Bronchial epithelial cell (primary cell): ENCODE measurements around the gene MAPK6. TPM values are rescaled to one million over a fixed set of nuclear protein-coding genes. Genes with fewer than 3 reads are reported as not detected.

Experiments used
- DNase-seq: peaks from one replicate; pipeline ENCODE4 v3.0.0-alpha.2; 2010; ENCODE audit warnings: low read depth
- FAIRE-seq: peaks from 2 replicates; lab custom pipeline; 2011; peaks lifted over from hg19 to GRCh38; lab: Jason Lieb, UNC
- H3K27me3 ChIP-seq: 2 replicates; pipeline ENCODE4 v1.5.1; 2011; ENCODE audit warnings: low read length; ENCODE audit not compliant: control insufficient read depth, insufficient read depth
- H3K36me3 ChIP-seq: 2 replicates; pipeline ENCODE4 v1.5.1; 2011; ENCODE audit warnings: low read length; ENCODE audit not compliant: control insufficient read depth, insufficient read depth
- H3K4me3 ChIP-seq: 2 replicates; pipeline ENCODE4 v1.5.1; 2011; ENCODE audit warnings: mild to moderate bottlenecking, low read depth, low read length, control low read depth
- total RNA-seq: library from RNA; depleted of rRNA; stranded (reverse); fragments of >200 nt; gene quantifications from 2 replicates; pipeline ENCODE4 v1.2.1, GENCODE V29; 2014
- TF ChIP-seq, protein P1 (sequence below): IDR thresholded peaks from 2 replicates; pipeline ENCODE4 v1.5.1; 2011; ENCODE audit warnings: mild to moderate bottlenecking, moderate library complexity, low read length, control low read depth, inconsistent platforms; ENCODE audit not compliant: insufficient read depth, severe bottlenecking

MAPK6 gene
- total RNA-seq, 1 donor from 2014 or later = 156 TPM

DNA sequence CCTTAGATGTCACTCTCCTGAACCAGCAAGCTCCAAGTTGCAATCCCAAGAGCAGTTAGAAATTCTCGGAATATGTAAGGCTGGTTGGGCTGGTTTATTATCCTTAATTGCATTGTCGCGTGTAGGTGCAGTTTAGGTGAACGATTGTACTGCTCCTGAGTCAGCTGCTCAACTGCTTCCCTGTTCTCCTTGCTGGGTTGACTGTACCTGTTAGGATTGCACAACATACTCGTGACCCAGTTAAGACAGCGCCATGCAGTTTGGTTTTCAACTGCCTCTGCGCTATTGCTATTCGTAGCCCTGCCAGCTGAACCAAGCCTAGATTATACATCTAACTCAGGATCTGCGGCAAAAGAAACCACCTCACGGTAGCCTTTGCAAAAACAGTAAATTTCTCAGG lies 52.6 kb downstream of the MAPK6 start:
- peak; percentile 94 for DNase-seq
- FAIRE-seq = peak; percentile 94
- Histone ChIP-seq H3K4me3 (no peak overlapping the region), H3K36me3 (no peaks in the 10 kb centered on the region), H3K27me3 (no peaks in the 10 kb centered on the region)
- TF ChIP-seq, protein P1, sequence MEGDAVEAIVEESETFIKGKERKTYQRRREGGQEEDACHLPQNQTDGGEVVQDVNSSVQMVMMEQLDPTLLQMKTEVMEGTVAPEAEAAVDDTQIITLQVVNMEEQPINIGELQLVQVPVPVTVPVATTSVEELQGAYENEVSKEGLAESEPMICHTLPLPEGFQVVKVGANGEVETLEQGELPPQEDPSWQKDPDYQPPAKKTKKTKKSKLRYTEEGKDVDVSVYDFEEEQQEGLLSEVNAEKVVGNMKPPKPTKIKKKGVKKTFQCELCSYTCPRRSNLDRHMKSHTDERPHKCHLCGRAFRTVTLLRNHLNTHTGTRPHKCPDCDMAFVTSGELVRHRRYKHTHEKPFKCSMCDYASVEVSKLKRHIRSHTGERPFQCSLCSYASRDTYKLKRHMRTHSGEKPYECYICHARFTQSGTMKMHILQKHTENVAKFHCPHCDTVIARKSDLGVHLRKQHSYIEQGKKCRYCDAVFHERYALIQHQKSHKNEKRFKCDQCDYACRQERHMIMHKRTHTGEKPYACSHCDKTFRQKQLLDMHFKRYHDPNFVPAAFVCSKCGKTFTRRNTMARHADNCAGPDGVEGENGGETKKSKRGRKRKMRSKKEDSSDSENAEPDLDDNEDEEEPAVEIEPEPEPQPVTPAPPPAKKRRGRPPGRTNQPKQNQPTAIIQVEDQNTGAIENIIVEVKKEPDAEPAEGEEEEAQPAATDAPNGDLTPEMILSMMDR = no peak

DNA sequence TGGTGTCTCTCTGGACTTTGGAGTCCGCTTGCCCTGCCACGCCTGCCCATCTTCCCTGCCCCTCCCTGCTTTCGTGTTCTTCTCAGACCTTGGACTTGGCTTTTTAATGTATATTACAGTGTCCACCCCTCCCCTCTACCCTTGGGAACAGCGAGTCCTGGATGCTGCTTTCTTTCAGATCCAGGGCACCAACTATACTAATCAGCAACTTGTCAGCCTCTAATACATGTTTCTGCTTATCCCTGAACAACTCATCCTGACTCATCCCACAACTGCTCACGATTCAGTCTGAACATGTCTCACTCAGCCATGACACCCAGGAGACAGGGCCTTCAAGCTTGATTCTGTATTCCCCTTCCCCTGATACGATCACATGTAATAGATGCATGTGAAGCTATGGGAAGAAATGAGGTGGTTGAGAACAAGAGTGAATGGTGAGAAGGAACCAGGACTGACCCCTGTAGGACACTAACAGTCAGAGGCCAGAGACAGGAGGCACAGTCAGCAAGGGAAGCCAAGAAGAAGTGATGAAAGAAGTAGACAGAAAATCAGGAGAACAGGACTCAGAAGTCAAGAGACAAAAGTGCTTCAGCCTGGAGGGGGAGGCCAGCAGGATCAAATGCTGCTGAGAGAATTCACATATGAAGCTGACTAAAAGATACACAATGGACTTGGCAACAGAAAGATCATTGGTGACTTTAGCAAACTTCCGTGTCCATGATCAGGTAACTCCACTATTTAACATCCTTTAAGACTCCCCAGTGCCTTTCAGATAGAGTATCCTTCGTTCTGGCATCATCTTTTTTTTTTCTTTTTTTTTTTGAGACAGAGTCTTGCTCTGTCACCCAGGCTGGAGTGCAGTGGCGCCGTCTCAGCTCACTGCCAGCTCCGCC lies 58.1 kb downstream of the MAPK6 start:
- peaks cover 1% of the 10 kb centered on the region for H3K36me3 ChIP-seq
- no peak overlapping the region for H3K4me3 ChIP-seq
- DNase-seq (peak; percentile 100), FAIRE-seq (peak; percentile 81)
- TF ChIP-seq, protein P1 = no peak
- H3K27me3 ChIP-seq = no peaks in the 10 kb centered on the region

DNA sequence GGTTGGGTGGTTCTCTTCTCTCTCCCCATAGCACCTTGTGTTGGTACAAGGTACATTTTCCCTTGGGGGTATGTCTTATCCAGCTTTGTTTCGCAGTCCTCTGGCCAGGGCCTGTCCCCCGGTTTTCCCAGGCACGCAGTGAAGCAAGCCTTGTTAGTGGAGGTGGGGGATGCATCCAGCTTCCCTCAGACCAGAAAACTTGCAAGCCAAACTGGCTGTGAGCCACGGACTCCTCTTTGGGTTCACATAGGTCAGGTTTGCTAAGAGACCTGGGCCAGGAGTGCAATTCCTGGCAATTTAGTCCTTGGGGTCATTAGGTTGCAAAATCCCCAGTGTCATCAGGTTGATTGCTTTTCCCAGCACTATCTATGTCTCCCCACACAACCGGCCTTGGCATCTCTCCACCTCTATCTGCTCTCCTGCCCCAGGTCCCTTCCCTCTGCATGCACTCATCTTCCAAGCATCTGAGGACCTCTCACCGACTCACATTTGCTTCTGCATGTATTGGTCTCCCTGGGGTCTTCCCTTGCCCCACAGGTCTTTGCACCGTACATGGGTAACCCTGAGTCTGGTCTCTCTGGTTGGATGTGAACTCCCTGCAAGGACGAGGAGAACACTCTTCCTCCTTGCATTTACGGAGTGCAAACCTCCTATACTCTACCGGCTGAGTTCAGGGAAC lies 59.3 kb downstream of the MAPK6 start:
- no peak overlapping the region for H3K4me3 ChIP-seq
- DNase-seq (no peak), FAIRE-seq (peak; percentile 7)
- no peaks in the 10 kb centered on the region for H3K27me3 ChIP-seq
- peaks cover 1% of the 10 kb centered on the region for H3K36me3 ChIP-seq
- TF ChIP-seq, protein P1 = no peak

DNA sequence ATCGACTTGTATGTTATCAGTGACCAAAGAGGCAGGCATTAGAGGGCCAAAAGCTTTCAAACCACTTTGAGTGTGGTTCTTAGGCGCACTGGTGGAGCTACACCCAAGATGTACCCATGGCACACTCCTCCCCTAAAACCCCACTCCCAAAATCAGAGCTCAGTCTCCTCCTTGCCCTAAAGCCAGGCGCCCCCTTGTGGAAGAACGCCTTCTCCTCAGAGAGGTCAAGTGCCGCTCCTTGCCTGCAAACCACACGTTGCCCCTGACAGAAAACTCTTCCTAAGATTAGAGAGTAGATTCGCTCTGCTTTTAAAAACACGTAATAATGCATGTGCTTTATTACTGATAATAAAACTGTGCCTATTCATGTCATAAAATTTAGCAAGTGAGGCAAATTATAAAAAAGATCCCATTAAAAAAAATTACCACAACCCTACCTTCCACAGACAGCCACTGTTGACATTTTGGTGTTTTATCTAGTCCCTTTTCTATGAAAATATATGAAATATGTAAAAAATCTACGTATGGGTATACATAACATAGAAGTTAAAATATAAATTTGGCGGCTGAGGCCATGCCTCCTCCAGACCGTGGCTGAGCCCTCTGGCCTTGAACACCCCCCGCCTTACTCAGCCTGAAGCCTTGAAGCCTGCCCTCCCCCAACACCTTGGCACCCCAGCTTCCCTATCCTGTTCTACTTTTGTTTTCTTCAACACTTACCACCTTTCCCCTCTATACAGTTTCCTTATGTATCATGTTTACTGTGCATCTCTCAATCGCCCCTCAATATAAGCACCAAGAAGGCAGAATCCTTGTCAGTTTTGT lies 60.1 kb downstream of the MAPK6 start:
- Histone ChIP-seq H3K27me3 (no peaks in the 10 kb centered on the region), H3K36me3 (peaks cover 1% of the 10 kb centered on the region), H3K4me3 (no peak overlapping the region)
- no peak for FAIRE-seq
- DNase-seq = no peak
- TF ChIP-seq, protein P1 = peak; percentile 92

DNA sequence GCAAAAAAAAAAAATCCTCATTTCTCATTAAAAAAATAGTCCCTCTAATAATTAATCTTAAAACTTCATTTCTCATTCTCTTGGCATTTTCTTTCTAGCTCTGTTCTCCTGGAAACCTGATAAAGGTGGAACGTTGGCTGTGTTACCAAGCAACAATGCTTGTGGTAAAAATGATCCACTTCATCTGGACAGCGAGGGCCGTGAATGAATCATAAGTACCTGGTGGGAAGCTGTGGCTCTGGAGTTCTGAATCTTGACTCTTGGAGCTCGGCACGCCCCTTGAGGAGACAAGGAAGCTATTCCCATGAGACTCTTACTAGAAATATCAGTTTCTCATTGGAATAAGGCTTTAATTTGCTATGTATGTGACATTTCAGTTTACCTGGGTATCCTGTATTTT lies 61.0 kb downstream of the MAPK6 start:
- FAIRE-seq = no peak
- peak; percentile 93 for DNase-seq
- Histone ChIP-seq H3K27me3 (no peaks in the 10 kb centered on the region), H3K4me3 (no peak overlapping the region), H3K36me3 (peaks cover 1% of the 10 kb centered on the region)
- TF ChIP-seq, protein P1 = no peak
